ENCODE measurements around the gene NDUFAF5.

DNA sequence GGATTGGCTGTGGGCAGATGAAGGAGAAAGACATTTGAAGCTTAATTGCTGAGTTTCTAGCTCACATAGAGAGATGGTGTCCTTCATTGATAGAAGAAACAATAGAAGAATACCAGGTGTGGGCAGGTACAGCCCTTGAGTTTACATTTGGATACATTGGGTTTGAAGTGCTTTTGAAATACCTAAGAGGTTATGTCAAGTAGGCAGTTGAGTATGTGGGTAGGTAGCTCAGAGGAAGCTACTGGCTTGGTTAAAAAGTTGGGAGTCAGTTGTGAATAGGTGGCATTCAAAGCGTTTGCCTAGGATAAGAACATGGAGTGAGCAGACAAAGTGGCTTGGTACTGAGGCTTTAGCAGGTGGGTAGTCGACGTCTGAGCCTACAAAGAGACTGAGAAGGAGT is 25.0 kb downstream of the NDUFAF5 start:
- TF ChIP-seq, protein P1, sequence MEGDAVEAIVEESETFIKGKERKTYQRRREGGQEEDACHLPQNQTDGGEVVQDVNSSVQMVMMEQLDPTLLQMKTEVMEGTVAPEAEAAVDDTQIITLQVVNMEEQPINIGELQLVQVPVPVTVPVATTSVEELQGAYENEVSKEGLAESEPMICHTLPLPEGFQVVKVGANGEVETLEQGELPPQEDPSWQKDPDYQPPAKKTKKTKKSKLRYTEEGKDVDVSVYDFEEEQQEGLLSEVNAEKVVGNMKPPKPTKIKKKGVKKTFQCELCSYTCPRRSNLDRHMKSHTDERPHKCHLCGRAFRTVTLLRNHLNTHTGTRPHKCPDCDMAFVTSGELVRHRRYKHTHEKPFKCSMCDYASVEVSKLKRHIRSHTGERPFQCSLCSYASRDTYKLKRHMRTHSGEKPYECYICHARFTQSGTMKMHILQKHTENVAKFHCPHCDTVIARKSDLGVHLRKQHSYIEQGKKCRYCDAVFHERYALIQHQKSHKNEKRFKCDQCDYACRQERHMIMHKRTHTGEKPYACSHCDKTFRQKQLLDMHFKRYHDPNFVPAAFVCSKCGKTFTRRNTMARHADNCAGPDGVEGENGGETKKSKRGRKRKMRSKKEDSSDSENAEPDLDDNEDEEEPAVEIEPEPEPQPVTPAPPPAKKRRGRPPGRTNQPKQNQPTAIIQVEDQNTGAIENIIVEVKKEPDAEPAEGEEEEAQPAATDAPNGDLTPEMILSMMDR (IDR thresholded peaks at IDR 0.05; ENCODE audit: insufficient read depth, low read length), result no peak
- TF ChIP-seq POLR2AphosphoS5 (IDR thresholded peaks at IDR 0.05; ENCODE audit: low read depth), result no peak
- TF ChIP-seq, protein P2, sequence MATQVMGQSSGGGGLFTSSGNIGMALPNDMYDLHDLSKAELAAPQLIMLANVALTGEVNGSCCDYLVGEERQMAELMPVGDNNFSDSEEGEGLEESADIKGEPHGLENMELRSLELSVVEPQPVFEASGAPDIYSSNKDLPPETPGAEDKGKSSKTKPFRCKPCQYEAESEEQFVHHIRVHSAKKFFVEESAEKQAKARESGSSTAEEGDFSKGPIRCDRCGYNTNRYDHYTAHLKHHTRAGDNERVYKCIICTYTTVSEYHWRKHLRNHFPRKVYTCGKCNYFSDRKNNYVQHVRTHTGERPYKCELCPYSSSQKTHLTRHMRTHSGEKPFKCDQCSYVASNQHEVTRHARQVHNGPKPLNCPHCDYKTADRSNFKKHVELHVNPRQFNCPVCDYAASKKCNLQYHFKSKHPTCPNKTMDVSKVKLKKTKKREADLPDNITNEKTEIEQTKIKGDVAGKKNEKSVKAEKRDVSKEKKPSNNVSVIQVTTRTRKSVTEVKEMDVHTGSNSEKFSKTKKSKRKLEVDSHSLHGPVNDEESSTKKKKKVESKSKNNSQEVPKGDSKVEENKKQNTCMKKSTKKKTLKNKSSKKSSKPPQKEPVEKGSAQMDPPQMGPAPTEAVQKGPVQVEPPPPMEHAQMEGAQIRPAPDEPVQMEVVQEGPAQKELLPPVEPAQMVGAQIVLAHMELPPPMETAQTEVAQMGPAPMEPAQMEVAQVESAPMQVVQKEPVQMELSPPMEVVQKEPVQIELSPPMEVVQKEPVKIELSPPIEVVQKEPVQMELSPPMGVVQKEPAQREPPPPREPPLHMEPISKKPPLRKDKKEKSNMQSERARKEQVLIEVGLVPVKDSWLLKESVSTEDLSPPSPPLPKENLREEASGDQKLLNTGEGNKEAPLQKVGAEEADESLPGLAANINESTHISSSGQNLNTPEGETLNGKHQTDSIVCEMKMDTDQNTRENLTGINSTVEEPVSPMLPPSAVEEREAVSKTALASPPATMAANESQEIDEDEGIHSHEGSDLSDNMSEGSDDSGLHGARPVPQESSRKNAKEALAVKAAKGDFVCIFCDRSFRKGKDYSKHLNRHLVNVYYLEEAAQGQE (IDR thresholded peaks at IDR 0.05; ENCODE audit: insufficient replicate concordance, low read depth), result no peak
- TF ChIP-seq SPI1 (IDR thresholded peaks at IDR 0.05; ENCODE audit: borderline replicate concordance, low read depth), result no peak

Data from HL-60 (cell line).